GM10266 (cell line): ENCODE measurements around the gene EFEMP2.
"Not testable (repeated sequence)": the region's sequence is repeated elsewhere in the genome, so short reads cannot be mapped to it uniquely, and the experiment has no call there.

Experiments used
- DNase-seq: peaks from one replicate; pipeline ENCODE4 v3.0.0; 2012; ENCODE audit errors: extremely low spot score
- TF ChIP-seq, protein P1 (sequence below): IDR thresholded peaks from 2 replicates; pipeline ENCODE4 v1.5.1; 2012; ENCODE audit warnings: mild to moderate bottlenecking, low read depth; ENCODE audit not compliant: control insufficient read depth, insufficient read depth; ENCODE audit errors: missing control alignments

EFEMP2 gene

DNA sequence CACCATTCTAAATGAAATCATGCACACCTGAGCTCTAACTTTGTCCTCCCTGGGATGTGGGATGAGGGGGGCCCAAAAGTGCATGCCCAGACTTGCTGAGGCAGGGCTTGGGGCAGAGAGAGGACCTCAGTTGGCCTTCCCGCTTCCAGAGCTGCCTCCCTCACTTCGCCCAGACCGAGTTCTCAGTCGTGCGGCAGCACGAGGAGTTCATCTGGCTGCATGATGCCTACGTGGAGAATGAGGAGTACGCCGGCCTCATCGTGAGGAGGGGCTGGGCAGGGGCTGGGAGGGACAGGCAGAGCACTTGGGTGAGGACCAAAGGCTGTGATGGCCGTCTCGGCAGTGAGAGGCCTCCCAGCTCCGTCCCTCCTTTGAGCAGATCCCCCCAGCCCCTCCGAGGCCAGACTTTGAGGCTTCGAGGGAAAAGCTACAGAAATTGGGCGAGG is 22.8 kb downstream of the EFEMP2 start:
- TF ChIP-seq, protein P1, sequence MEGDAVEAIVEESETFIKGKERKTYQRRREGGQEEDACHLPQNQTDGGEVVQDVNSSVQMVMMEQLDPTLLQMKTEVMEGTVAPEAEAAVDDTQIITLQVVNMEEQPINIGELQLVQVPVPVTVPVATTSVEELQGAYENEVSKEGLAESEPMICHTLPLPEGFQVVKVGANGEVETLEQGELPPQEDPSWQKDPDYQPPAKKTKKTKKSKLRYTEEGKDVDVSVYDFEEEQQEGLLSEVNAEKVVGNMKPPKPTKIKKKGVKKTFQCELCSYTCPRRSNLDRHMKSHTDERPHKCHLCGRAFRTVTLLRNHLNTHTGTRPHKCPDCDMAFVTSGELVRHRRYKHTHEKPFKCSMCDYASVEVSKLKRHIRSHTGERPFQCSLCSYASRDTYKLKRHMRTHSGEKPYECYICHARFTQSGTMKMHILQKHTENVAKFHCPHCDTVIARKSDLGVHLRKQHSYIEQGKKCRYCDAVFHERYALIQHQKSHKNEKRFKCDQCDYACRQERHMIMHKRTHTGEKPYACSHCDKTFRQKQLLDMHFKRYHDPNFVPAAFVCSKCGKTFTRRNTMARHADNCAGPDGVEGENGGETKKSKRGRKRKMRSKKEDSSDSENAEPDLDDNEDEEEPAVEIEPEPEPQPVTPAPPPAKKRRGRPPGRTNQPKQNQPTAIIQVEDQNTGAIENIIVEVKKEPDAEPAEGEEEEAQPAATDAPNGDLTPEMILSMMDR: no peak
- DNase-seq: no peak

- no peak for DNase-seq
- TF ChIP-seq, protein P1: no peak
These were observed 23.2 kb downstream of the EFEMP2 start for GRCh38 chr11:65849366-65849765.

DNA sequence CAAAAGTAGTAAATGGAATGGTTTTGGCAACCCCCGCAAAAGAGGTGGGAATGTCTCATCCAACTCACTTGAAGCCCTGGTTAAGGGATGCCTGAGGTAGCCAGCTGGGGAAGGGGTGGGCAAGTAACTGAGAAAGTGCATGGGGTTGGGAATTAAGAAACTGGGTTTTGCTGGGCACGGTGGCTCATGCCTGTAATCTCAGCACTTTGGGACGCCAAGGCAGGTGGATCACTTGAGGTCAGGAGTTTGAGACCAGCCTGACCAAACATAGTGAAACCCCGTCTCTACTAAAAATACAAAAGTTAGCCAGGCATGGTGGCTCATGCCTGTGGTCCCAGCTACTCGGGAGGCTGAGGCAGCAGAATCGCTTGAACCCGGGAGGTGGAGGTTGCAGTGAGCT is 23.9 kb downstream of the EFEMP2 start:
- not testable (repeated sequence) for DNase-seq

DNA sequence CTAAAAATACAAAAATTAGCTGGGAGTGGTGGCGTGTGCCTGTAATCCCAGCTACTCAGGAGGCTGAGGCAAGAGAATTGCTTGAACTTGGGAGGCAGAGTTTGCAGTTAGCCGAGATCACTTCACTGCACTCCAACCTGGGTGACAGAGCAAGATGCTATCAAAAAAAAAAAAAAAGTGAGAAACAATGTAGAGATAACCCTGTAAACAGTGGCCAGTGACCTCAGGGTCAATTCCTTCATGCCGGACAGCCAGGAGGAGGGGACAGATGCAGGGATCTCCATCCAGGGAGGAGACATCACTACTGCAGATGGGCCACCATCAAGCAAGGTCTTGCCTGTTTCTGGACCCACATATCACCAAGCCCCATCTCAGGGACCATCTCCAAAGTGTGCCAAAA is 24.9 kb downstream of the EFEMP2 start:
- DNase-seq: no peak
- TF ChIP-seq, protein P1: no peak

DNA sequence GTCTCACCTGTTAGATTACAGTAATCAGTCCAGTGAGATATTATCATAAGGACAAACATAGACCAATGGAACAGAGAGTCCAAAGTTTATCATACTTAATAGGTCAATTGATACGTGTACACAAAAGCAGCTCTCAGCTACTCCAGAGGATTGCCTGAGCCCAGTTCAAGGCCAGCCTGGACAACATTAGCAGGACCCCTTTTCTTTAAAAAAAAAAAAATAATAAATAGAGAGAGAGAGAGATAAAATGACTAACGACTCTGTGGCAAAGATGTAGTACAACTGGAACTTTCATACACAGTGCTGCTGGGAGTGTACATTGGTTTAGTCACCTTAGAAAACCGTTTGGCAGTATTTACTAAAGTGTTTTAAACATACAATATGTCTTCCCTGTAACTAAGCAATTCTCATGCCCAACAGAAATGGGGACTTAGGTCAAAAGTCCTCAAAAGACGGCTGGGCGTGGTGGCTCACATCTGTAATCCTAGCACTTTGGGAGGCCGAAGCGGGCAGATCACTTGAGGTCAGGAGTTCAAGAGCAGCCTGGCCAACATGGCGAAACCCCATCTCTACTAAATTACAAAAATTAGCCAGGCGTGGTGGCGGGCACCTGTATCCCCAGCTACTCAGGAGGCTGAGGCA is 28.2 kb downstream of the EFEMP2 start:
- TF ChIP-seq, protein P1: no peak
- no peak for DNase-seq

DNA sequence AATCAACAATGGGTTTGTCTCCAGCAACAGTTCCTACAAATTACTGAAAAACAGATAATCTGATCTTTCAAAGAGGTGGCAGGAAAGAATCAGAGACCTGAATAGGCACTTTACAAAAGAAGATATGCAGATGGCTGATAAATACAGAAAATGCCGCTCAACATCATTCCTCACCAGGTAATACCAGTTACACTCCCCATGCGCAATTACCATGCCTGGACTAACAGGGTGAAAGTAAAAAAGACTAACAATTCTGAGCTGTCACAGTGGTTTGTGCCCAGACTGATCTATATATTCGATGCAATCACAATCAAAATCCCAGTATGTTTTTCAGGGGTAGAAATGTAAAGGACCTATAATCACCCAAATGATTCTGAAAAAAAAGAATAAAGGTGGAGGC is 28.8 kb downstream of the EFEMP2 start:
- DNase-seq: no peak
- TF ChIP-seq, protein P1: no peak

- TF ChIP-seq, protein P1: no peak
- no peak for DNase-seq
These were observed 30.5 kb downstream of the EFEMP2 start for GRCh38 chr11:65842144-65842543.

GRCh38 chr11:65834202-65834601 is 38.4 kb downstream of the EFEMP2 start:
- TF ChIP-seq, protein P1: no peak
- DNase-seq: no peak
